SIG-M5 treated with dmso at 0.1 percent for 504 hours (cell line): Measurements from ENCODE around the gene AGK.

Source experiments
- DNase-seq: peaks from one replicate; lab custom pipeline; 2025; ENCODE audit not compliant: unreplicated experiment; lab: John Stamatoyannopoulos, UW

The AGK gene

GRCh38 chr7:141551094-141551781, at the start of gene AGK:
Gene AGK (plus strand): TSS chr7:141551410. CDS start chr7:141555467, 4,057 bp downstream.
- peak; percentile 68 for DNase-seq

- DNase-seq: no peak
Measured at GRCh38 chr7:141501451-141501850, 49.8 kb upstream of the AGK start.

- no peak for DNase-seq
Measured at GRCh38 chr7:141511316-141511675, 39.9 kb upstream of the AGK start.

- DNase-seq: no peak
Measured at GRCh38 chr7:141511676-141512396, 39.4 kb upstream of the AGK start.

GRCh38 chr7:141512597-141512996, 38.6 kb upstream of the AGK start:
- no peak for DNase-seq

GRCh38 chr7:141513720-141514119, 37.5 kb upstream of the AGK start:
- no peak for DNase-seq

- DNase-seq: no peak
Measured at GRCh38 chr7:141515941-141516340, 35.3 kb upstream of the AGK start.

- DNase-seq: no peak
Measured at GRCh38 chr7:141519623-141520022, 31.6 kb upstream of the AGK start.

- DNase-seq: no peak
Measured at GRCh38 chr7:141522657-141523342, 28.4 kb upstream of the AGK start.

GRCh38 chr7:141525973-141526514, 25.2 kb upstream of the AGK start:
- DNase-seq: no peak

GRCh38 chr7:141527076-141527475, 24.1 kb upstream of the AGK start:
- DNase-seq: no peak

- no peak for DNase-seq
Measured at GRCh38 chr7:141528399-141528798, 22.8 kb upstream of the AGK start.

GRCh38 chr7:141533149-141533949, 17.9 kb upstream of the AGK start:
- DNase-seq: peak; percentile 69

GRCh38 chr7:141534757-141535737, 16.2 kb upstream of the AGK start:
- DNase-seq: no peak

GRCh38 chr7:141537906-141538305, 13.3 kb upstream of the AGK start:
- no peak for DNase-seq

GRCh38 chr7:141541375-141541774, 9.8 kb upstream of the AGK start:
- no peak for DNase-seq

- DNase-seq: no peak
Measured at GRCh38 chr7:141544831-141545230, 6.4 kb upstream of the AGK start.

- peak; percentile 29 for DNase-seq
Measured at GRCh38 chr7:141549582-141549981, 1.6 kb upstream of the AGK start.

- no peak for DNase-seq
Measured at GRCh38 chr7:141550386-141551093, 670 bp upstream of the AGK start.
